Measurements from ENCODE around the gene GRK5. TPM values are rescaled to one million over a fixed set of nuclear protein-coding genes. Genes with fewer than 3 reads are reported as not detected.

The GRK5 gene
- total RNA-seq, 1 experiment from 2014 or later, result 1.2 TPM

- Mint-ChIP-seq H3K4me1 (peaks cover 19 to 31% of the 10 kb centered on the region in 2 experiments), H3K36me3 (ENCODE audit: insufficient read depth in 1 of 3, low read depth in 3 of 3) (no peaks in the 10 kb centered on the region; a peak in 1 of 7 replicates), H3K27me3 (ENCODE audit: low read depth) (peaks cover 11% of the 10 kb centered on the region), H3K4me3 (no peak overlapping the region), H3K9me3 (no peaks in the 10 kb centered on the region), H3K27ac (no peak overlapping the region)
- Histone ChIP-seq H3K23me2 (ENCODE audit: insufficient read length, low read depth, low read length, poor library complexity, severe bottlenecking) (peaks cover 4% of the 10 kb centered on the region), H2AFZ (ENCODE audit: low read length) (no peak overlapping the region), H3T11ph (ENCODE audit: low read length) (no peak overlapping the region), H4K5ac (ENCODE audit: insufficient read length, low read depth, low read length) (no peak overlapping the region), H2BK12ac (ENCODE audit: insufficient read length, low read depth, low read length) (no peak overlapping the region), H3K56ac (ENCODE audit: insufficient read length, low read depth, low read length) (no peak overlapping the region), H3K23ac (ENCODE audit: insufficient read length, low read depth, low read length) (no peak overlapping the region), H3K79me1 (ENCODE audit: insufficient read depth, low read depth, low read length, poor library complexity, severe bottlenecking) (no peaks in the 10 kb centered on the region), H3K27ac (ENCODE audit: insufficient read length, low read depth, low read length) (no peak overlapping the region), H2AK5ac (ENCODE audit: insufficient read length, low read length) (no peak overlapping the region), H4K91ac (ENCODE audit: insufficient read length, low read depth, low read length) (no peak overlapping the region), H3K4me1 (ENCODE audit: insufficient read depth, low read length) (no peaks in the 10 kb centered on the region), H2BK15ac (ENCODE audit: low read depth, low read length) (no peak overlapping the region), H3K4ac (ENCODE audit: low read depth, low read length) (no peak overlapping the region), H3K79me2 (ENCODE audit: insufficient read depth, low read length) (no peaks in the 10 kb centered on the region; the same call in 1 of the 2 replicates), H4K20me1 (ENCODE audit: control insufficient read depth, insufficient read depth, insufficient read length) (no peaks in the 10 kb centered on the region), H3K9ac (ENCODE audit: extremely low read depth, insufficient read length, low read length) (no peak overlapping the region), H2BK120ac (ENCODE audit: low read depth, low read length, poor library complexity, severe bottlenecking) (no peak overlapping the region), H3K4me2 (ENCODE audit: insufficient read depth, insufficient read length, low read length) (no peak overlapping the region), H2BK5ac (ENCODE audit: insufficient read length, low read length) (no peak overlapping the region), H3K9me3 (ENCODE audit: control insufficient read depth, low read depth, low read length) (no peaks in the 10 kb centered on the region), H4K8ac (replicated peaks; ENCODE audit: insufficient read length, low read depth, low read length) (no peak overlapping the region), H2BK20ac (ENCODE audit: low read depth, low read length, poor library complexity, severe bottlenecking) (no peak overlapping the region), H3K18ac (ENCODE audit: insufficient read length, low read depth, low read length) (no peak overlapping the region), H3K27me3 (ENCODE audit: insufficient read depth, low read length) (no peaks in the 10 kb centered on the region), H3K14ac (ENCODE audit: insufficient read depth, low read length) (no peak overlapping the region)
- DNase-seq, result peak; percentile 90
- peak; percentile 97 for TF ChIP-seq CTCF (conservative IDR thresholded peaks at IDR 0.05)
- WGBS (ENCODE audit: extremely low coverage, insufficient read length, low lambda C conversion rate), result no CpG with 5 or more reads among the region's 10 CpGs
Measured at GRCh38 chr10:119445311-119445934, 238.1 kb downstream of the GRK5 start.

Data from H9 (cell line).